RWPE2 (cell line): Measurements from ENCODE around the gene CCDC91.

Experiments used
- ATAC-seq: fragments of 200-7000 bp; cut with Tn5 transposase; 3 replicates; pipeline ENCODE4 v1.9.1; 2021; ENCODE audit warnings: low read depth
- DNase-seq: peaks from one replicate; pipeline ENCODE4 v3.0.0-alpha.2; 2020; ENCODE audit warnings: low spot score
- H3K27ac ChIP-seq: fragments of 450-650 bp; 2 replicates; pipeline ENCODE4 v1.5.1; 2017; ENCODE audit warnings: mild to moderate bottlenecking; ENCODE audit not compliant: poor library complexity, severe bottlenecking
- H3K27me3 ChIP-seq: fragments of 250-450 bp; sonication (Bioruptor Pico); 2 replicates; pipeline ENCODE4 v1.5.1; 2021; ENCODE audit warnings: mild to moderate bottlenecking, moderate library complexity; ENCODE audit not compliant: insufficient read depth, poor library complexity, severe bottlenecking
- H3K36me3 ChIP-seq: fragments of 250-450 bp; sonication (Bioruptor Pico); 2 replicates; pipeline ENCODE4 v1.5.1; 2020; ENCODE audit warnings: low read depth, mild to moderate bottlenecking, moderate library complexity
- H3K4me1 ChIP-seq: fragments of 250-450 bp; sonication (Bioruptor Pico); 2 replicates; pipeline ENCODE4 v1.5.1; 2021; ENCODE audit warnings: mild to moderate bottlenecking, moderate library complexity; ENCODE audit not compliant: insufficient read depth, poor library complexity, severe bottlenecking
- H3K4me3 ChIP-seq: fragments of 250-450 bp; sonication (Bioruptor Pico); 2 replicates; pipeline ENCODE4 v1.5.1; 2021; ENCODE audit warnings: mild to moderate bottlenecking, moderate library complexity; ENCODE audit not compliant: severe bottlenecking
- H3K9me3 ChIP-seq: fragments of 250-450 bp; sonication (Bioruptor Pico); 2 replicates; pipeline ENCODE4 v1.5.1; 2021; ENCODE audit warnings: mild to moderate bottlenecking, moderate library complexity; ENCODE audit not compliant: severe bottlenecking
- CTCF ChIP-seq: fragments of 450-650 bp; IDR thresholded peaks from one replicate; pipeline ENCODE4 v1.5.1; 2017; ENCODE audit warnings: mild to moderate bottlenecking, moderate library complexity; ENCODE audit not compliant: poor library complexity, severe bottlenecking

The CCDC91 gene

GRCh38 chr12:28440081-28440608 is 249.9 kb downstream of the CCDC91 start:
- Histone ChIP-seq H3K9me3 (no peaks in the 10 kb centered on the region), H3K36me3 (no peaks in the 10 kb centered on the region), H3K4me3 (no peak overlapping the region), H3K4me1 (no peaks in the 10 kb centered on the region), H3K27me3 (no peaks in the 10 kb centered on the region), H3K27ac (no peak overlapping the region)
- no peak for ATAC-seq
- no peak for DNase-seq
- TF ChIP-seq CTCF: no peak

- H3K9me3 ChIP-seq: no peaks in the 10 kb centered on the region
- no peaks in the 10 kb centered on the region for H3K4me1 ChIP-seq
- no peak for TF ChIP-seq CTCF
- no peaks in the 10 kb centered on the region for H3K36me3 ChIP-seq
- H3K27ac ChIP-seq: no peak overlapping the region
- no peak for ATAC-seq
- H3K4me3 ChIP-seq: no peak overlapping the region
- DNase-seq: no peak
- no peaks in the 10 kb centered on the region for H3K27me3 ChIP-seq
Observed at GRCh38 chr12:28442101-28442500, 251.8 kb downstream of the CCDC91 start.

- H3K4me1 ChIP-seq: no peaks in the 10 kb centered on the region
- no peaks in the 10 kb centered on the region for H3K9me3 ChIP-seq
- H3K36me3 ChIP-seq: no peaks in the 10 kb centered on the region
- DNase-seq: no peak
- H3K4me3 ChIP-seq: no peak overlapping the region
- no peaks in the 10 kb centered on the region for H3K27me3 ChIP-seq
- ATAC-seq: no peak
- no peak overlapping the region for H3K27ac ChIP-seq
- TF ChIP-seq CTCF: no peak
Observed at GRCh38 chr12:28443337-28443736, 253.1 kb downstream of the CCDC91 start.

- DNase-seq: no peak
Observed at GRCh38 chr12:28446031-28446430, 255.8 kb downstream of the CCDC91 start.

More at GRCh38 chr12:28446031-28446430, 255.8 kb downstream of the CCDC91 start:
- Histone ChIP-seq H3K36me3 (no peaks in the 10 kb centered on the region), H3K4me3 (no peak overlapping the region), H3K27ac (no peak overlapping the region), H3K4me1 (no peaks in the 10 kb centered on the region), H3K9me3 (no peaks in the 10 kb centered on the region), H3K27me3 (no peaks in the 10 kb centered on the region)
- no peak for ATAC-seq
- TF ChIP-seq CTCF: no peak
